NCI-H345 (cell line): ENCODE data around the gene TBC1D9B.
"Not testable (repeated sequence)": the region's sequence is repeated elsewhere in the genome, so short reads cannot be mapped to it uniquely, and the experiment has no call there.

Source experiments
- DNase-seq: peaks from one replicate; lab custom pipeline; 2025; lab: John Stamatoyannopoulos, UW

TBC1D9B gene

DNA sequence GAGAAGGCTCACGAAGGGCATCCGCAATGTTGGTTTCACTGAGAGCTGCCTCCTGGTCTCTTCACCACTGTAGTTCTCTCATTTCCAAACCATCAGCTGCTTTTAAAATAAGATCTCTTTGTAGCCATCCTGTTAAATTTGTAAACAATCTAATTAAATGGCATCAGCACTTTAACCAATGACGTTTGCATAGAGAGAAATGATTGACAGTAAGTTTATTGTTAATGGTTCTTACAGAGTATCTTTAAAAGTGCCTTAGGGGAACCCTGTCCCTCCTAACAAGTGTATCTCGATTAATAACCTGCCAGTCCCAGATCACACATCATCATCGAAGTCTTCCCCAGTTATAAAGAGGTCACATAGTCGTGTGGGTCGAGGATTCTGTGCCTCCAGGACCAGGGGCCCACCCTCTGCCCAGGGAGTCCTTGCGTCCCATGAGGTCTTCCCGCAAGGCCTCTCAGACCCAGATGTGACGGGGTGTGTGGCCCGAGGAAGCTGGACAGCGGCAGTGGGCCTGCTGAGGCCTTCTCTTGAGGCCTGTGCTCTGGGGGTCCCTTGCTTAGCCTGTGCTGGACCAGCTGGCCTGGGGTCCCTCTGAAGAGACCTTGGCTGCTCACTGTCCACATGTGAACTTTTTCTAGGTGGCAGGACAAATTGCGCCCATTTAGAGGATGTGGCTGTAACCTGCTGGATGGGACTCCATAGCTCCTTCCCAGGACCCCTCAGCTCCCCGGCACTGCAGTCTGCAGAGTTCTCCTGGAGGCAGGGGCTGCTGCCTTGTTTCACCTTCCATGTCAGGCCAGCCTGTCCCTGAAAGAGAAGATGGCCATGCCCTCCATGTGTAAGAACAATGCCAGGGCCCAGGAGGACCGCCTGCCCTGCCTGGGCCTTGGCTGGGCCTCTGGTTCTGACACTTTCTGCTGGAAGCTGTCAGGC, 70.4 kb downstream of the TBC1D9B start:
- DNase-seq, result no peak

DNA sequence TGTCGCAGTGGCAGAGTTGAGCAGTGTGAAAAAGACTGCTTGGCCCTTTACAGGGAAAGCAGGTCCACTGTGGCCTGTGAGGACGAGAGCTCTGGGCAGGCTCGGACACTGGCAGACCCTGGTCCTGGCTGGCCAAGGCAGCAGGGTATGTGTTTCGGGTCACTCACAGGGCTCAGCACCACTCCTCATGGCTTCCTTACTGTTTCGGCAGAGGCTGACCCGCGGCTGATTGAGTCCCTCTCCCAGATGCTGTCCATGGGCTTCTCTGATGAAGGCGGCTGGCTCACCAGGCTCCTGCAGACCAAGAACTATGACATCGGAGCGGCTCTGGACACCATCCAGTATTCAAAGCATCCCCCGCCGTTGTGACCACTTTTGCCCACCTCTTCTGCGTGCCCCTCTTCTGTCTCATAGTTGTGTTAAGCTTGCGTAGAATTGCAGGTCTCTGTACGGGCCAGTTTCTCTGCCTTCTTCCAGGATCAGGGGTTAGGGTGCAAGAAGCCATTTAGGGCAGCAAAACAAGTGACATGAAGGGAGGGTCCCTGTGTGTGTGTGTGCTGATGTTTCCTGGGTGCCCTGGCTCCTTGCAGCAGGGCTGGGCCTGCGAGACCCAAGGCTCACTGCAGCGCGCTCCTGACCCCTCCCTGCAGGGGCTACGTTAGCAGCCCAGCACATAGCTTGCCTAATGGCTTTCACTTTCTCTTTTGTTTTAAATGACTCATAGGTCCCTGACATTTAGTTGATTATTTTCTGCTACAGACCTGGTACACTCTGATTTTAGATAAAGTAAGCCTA, 71.3 kb downstream of the TBC1D9B start:
- DNase-seq, result no peak

DNA sequence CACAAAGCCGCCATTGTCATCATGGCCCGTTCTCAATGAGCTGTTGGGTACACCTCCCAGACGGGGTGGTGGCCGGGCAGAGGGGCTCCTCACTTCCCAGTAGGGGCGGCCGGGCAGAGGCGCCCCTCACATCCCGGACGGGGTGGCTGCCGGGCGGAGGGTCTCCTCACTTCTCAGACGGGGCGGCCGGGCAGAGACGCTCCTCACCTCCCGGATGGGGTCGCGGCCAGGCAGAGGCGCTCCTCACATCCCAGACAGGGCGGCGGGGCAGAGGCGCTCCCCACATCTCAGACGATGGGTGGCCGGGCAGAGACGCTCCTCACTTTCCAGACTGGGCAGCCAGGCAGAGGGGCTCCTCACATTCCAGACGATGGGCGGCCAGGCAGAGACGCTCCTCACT, 72.8 kb downstream of the TBC1D9B start:
- not testable (repeated sequence) for DNase-seq

DNA sequence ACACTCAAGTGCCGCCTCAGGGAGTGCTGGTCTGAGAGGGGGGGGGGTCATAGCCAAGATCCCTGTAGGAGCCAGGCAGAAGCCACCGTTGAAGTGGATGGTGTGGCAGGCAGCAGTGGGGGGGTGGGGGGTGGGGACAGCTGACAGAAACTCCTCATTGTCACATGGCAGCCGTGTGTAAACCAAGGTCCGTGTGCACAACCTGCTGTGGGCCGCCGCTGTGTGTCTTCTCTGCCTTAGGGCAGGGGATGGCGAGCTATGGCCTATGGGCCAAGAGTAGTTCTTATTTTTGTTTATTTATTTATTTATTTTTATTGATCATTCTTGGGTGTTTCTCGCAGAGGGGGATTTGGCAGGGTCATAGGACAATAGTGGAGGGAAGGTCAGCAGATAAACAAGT, 73.6 kb downstream of the TBC1D9B start:
- DNase-seq, result no peak

DNA sequence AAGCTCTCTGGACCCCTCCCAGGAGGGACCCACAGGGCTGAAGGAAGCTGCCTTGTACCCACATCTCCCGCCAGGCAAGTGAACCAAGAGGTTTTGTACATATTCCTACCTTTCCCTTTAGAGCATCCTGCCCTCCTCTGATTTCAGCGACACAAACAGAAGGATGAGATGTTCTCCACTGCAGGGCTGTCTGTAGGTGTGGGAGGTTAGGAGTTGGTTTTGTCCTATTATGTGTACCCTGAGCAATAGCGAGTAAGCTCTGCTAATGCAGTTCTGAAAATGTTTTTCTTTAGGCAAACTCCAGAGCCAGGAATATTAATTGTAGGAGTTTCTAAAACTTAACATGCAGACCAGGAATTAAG, 74.0 kb downstream of the TBC1D9B start:
- DNase-seq, result no peak

DNA sequence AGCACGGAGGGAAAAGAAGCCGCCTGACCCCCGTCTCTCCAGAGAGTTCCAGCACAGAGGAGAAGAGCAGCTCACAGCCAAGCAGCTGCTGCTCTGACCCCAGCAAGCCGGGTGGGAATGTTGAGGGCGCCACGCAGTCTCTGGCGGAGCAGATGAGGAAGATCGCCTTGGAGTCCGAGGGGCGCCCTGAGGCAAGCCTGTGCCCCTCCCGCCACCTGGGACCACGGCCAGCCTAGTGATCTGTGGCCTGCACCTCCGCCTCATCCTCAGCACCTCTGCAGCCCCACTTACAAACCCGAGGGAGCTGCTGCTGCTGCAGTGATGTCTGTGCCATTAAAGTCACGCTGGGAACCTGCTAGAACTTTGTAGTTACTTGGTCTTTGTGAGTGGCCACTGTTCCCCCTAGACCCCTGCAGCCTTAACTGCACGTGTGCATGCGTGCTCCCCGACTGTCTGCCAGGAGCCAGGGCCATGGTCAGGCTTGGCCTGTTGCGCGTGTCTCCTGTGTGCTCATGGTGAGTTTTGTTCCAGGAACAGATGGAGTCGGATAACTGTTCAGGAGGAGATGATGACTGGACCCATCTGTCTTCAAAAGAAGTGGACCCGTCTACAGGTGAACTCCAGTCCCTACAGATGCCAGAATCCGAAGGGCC, 74.5 kb downstream of the TBC1D9B start:
- no peak for DNase-seq

DNA sequence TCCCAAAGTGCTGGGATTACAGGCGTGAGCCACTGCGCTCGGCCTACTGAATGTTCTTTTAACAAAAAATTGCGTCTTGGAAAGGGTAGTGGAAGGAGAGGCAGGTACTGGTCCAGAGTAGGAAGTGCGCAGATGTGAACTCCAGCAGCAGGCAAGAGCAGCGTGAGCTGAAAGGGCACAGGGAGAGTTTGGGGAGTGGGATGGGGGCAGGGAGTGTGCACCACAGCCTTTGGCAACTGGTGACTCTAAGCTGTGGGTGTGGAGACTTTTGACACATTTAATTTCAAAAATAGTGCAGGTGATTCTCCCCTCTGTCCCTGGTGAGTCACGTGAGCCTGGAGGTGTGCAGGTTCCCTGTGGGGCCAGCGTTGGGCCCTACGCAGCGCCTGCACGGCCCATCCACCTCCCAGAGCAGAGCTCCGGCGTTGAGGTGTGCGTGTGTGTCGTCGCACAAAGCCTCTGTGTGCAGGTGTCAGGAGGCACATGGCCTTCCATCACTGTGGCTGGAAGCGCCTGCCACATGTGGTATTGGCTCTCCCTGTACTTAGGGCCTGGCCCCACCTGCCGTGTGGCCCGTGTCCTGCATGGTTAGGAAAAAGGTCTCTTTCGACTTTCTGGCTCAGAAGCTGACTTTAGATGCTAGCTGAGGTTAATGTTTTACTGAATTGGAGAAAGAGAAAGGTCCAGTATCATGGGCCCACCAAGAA, 75.5 kb downstream of the TBC1D9B start:
- DNase-seq, result no peak

DNA sequence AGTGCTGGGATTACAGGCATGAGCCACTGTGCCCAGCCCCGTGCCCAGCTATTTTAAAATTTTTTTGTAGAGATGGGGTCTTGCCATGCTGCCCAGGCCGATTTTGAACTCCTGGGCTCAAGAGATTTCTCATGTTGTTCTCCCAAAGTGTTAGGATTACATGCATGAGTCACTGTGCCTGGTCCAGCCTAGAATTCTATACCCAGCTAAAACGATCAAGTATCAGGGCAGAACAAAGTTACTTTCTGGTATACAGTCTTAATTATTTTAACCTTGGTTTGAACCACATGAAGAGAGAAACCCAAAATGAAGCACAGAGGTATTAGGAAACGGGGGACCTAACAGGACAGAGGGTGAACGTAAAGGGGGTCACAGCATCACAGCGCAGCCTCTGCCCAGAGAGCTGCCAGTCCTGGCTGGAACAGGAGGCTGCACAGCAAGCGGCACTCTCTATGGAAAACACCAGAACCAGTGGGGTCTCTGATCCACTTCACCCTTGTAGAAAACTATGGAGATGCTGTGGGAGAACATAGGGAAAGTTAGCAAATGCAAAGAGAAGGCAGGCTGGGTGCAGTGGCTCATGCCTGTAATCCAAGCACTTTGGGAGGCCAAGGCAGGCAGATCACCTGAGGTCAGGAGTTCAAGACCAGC, 76.8 kb downstream of the TBC1D9B start:
- DNase-seq, result no peak

DNA sequence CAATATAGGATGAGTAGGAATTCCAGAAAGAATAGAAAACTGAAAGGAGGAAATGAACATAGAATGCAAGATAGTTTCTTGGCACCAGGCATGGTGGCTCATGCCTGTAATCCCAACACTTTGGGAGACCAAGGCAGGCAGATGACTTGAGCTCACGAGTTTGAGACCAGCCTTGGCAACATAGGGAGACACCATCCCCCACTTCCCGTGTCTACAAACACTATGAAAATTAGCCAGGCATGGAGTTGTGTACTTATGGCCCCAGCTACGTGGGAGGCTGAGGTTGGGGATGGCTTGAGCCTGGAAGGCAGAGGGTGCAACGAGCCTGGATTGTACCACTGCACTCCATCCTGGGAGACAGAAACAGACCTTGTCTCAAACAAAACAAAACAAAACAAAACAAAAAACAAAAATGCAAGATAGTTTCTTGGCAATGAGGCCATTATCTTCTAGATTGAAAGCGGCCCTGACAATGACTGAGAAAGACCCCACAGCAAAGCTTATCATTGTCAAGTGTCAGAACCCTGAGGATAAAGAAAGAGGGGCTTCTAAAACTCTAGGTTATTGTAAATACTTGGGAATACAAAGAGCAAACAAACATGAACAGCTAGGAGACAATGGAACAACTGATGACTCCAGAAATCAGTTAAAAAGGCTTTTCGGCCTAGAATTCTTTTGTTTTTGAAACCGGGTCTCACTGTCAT, 77.8 kb downstream of the TBC1D9B start:
- no peak for DNase-seq

DNA sequence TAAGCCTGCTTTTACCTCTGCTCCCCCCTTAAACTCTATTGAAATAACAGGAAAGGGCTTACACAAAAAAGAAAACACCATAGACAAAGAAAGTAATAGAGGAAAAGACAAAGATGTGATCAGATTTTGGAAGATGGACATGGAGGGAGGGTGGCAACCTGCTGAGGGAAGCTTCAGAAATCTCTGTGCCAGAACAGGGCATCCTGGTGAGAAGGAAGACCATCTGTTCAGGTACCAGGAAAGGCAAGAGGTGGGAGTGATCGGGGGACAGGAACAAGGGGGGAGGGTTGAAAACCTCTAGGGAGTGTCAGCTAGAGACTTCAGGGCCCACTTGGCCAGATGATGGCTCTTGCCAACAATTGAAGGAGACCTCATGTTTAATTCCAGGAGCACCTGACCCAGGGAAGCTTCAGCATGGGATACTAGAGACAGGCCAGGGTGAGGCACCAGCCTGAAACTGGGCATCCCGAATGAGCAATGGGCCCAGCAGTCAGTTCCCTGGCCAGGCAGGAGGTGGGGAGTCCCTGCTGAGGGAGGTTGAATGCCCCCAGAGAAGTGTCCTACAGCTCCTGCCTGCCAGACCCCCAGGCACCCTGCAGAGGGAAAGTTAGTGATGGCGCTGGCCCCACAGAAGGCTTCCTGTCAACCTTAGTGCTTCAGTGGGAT, 78.8 kb downstream of the TBC1D9B start:
- no peak for DNase-seq

DNA sequence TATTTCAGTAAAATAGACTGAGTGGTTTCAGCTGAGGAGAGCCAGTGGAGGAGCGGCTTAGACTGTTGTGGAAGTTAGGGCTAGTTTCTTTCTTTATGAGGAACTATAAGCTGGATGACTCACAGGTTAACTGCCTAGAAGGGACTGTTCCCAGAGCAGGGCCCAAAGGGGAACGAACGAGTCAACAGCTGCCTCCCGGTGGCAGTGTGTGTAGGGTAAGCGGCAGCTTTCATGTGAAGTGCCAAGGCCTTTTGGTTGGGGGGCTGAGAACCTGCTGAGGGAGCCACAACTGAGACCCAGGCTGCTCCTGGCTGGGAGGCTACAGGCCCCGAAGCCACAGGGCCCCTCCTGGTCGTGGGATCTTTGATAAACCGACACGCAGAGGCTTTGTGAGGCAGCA, 80.0 kb downstream of the TBC1D9B start:
- DNase-seq, result no peak

DNA sequence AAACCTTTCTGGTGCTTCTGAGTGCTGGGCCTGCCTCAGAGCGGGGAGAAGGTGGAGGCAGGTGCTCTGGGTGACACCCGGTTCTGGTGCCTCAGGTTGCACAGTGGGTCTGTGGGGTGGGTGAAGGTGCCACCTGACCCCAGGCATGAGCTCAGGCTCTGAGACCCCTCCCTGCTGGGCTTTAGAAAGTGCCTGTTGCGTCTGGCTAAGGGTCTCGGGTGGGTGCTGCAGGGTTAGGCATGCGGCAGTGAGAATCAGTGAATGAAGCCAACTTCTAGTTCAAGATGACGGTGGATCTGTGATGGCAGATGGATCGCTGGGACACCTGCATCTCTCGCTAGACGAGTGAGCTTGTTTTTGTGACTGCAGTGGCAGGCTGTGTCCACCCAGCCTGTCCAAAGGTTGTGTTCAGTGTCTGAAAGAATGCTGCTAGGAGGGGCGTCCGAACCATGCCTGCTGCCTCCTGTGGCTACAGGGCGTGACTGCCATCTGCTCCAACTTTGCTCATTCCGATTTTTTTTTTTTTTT, 82.0 kb downstream of the TBC1D9B start:
- DNase-seq, result no peak

DNA sequence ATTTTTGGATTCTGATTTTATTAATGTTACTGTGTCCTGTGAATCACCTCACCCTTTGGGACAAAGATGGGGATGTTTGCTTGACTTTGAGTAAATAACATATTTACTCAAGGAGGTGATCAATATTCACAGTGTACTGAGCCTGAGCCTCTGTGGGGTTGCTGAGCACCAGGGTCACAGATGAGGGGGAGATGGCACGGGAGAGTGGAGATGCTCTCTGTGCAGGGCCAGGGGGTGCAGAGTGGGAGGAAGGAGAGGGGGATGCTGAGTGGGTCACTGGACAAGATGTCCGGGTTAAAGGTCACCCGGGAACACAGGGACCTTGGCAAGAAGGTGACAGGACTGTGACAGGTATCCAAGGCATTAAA, 83.0 kb downstream of the TBC1D9B start:
- DNase-seq, result no peak

DNA sequence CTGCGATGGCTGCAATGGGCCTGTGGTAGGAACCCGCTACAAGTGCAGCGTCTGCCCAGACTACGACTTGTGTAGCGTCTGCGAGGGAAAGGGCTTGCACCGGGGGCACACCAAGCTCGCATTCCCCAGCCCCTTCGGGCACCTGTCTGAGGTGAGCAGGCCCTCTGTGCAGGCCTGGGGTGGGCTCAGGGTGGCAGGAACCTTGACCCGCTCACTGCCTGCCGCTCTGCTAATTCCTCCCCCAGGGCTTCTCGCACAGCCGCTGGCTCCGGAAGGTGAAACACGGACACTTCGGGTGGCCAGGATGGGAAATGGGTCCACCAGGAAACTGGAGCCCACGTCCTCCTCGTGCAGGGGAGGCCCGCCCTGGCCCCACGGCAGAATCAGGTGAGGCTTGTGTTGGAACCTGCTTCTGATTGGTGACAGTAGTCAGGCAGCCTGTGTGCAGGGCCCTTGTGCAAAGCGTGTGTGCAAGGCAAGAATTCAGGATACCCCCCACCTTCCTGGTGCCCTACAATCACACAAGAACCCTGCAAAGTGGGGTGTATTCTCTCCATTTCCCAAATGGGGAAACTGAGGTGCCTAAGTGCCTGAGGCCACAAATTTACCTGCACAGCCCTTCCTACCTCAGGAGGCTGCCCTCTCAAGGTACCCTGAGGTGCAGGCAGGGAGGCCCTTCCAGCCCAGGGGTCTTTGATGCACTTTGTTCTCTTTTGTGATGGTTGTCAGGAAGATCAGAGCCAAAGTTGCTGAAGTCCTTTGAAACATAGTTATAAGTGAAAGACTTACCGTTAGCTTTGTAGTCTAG, 83.6 kb downstream of the TBC1D9B start:
- no peak for DNase-seq

DNA sequence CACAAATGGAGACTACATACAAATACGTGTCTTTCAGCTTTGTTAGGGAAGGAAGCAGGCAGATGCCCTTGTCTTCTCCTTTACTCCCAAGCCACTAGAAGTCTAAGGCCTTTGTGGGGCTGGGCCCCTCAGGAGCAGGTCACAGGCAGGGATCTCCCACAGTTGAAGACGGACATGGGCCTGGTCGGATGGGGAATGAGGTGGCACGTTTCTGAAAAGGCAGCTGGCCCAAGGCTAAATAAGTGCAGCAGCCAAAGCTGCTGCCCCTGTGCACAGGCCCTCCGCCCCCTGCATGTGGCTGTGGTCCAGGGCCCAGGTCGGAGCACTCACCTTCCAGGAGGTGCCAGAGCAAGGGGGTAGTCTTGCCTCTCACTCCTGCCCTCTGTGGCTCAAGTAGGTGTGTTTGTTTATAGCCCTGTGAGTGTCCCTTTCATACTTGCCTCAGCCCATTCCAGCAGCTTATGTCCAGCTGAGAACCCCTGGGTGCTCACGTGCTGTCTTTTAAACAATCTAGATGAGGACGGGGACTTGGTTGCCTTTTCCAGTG, 85.2 kb downstream of the TBC1D9B start:
- no peak for DNase-seq

DNA sequence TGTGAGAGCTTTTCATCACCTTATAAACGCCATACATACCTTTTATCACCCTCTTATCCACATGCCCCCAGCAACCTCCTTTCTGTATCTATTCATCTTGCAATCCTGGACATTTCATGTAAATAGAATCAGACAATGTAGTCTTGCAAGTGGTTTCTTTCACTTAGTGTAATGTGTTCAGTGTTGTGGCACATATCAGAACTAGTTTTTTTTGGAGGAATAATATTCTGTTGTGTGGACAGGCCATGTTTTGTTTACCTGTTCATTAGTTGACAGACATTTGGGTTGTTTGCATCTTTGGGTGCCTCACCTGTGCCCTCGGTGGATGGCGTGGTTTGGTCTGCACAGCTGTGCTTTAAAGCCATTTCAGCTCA, 85.7 kb downstream of the TBC1D9B start:
- no peak for DNase-seq

DNA sequence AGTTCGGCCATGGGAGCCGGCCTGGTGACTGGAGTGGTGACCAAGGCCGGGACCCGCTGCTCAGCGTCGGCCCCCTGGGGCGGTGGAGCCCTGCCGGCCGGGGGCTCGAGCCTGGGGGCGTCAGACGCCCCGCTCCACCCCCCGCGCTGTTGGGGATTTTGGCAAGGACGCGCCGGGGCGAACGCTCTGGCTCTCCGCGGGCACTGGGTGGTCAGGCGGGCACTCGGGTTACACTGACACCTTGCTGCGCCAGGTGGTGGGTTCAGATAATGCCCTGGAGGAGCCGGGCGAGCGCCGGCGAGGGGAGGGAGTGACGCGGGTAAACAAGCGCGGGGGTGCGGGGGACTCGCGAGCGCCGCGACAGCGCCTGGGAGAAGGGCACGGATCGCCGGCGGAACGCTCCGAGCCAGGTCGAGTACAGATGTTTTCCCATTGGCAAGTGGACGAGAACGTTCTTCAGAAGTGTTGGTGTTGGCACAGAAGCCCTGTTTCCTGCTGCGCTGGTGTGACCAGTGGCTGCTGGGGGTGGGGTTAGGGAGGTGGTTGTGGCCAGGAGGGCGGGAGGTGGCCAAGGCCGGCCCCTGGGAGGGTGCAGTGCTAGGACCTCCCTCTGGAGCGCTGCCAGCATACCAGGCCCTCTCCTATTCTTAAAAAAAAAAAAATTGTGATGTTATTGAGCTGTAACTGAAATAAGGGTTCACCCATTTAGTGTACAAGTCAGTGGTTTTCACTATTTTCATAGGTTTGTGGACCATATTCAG, 86.2 kb downstream of the TBC1D9B start:
- peak; percentile 94 for DNase-seq
